OCI-LY1 (cell line): Measurements from ENCODE around the gene DKK3.

ENCODE experiments used
- H2AFZ ChIP-seq: fragments of 200-600 bp; sonication (generic), shearing (Covaris generic); 2 replicates; pipeline ENCODE4 v1.6.0; 2014; ENCODE audit warnings: antibody characterized with exemption, mild to moderate bottlenecking, low read length
- H3F3A ChIP-seq: fragments of 200-600 bp; sonication (generic), shearing (Covaris generic); 2 replicates; pipeline ENCODE4 v1.6.0; 2014; ENCODE audit warnings: mild to moderate bottlenecking, antibody characterized with exemption, low read length, moderate library complexity; ENCODE audit not compliant: insufficient read depth
- H3K27ac ChIP-seq: fragments of 200-600 bp; sonication (generic); 2 replicates; pipeline ENCODE4 v1.5.1; 2014; ENCODE audit warnings: low read length, mixed run types, mild to moderate bottlenecking, low read depth; ENCODE audit not compliant: poor library complexity, severe bottlenecking
- H3K27me3 ChIP-seq: fragments of 200-600 bp; sonication (generic); 2 replicates; pipeline ENCODE4 v1.6.0; 2014; ENCODE audit warnings: antibody characterized with exemption, mild to moderate bottlenecking, low read length, moderate library complexity; ENCODE audit not compliant: insufficient read depth
- H3K36me3 ChIP-seq: fragments of 200-600 bp; sonication (generic); 2 replicates; pipeline ENCODE4 v1.6.1; 2014; ENCODE audit warnings: mild to moderate bottlenecking, antibody characterized with exemption, low read length, moderate library complexity, mixed read lengths; ENCODE audit not compliant: insufficient read depth
- H3K4me1 ChIP-seq: fragments of 200-600 bp; sonication (generic); 2 replicates; pipeline ENCODE4 v1.5.1; 2014; ENCODE audit warnings: mild to moderate bottlenecking, low read length, moderate library complexity; ENCODE audit not compliant: insufficient read depth, severe bottlenecking
- H3K4me2 ChIP-seq: fragments of 200-600 bp; sonication (generic), shearing (Covaris generic); 2 replicates; pipeline ENCODE4 v1.6.1; 2014; ENCODE audit warnings: low read length
- H3K4me3 ChIP-seq: fragments of 200-600 bp; sonication (generic); 2 replicates; pipeline ENCODE4 v1.5.1; 2014; ENCODE audit warnings: low read length, low read depth, mild to moderate bottlenecking, mixed read lengths; ENCODE audit not compliant: poor library complexity, severe bottlenecking
- H3K79me2 ChIP-seq: fragments of 200-600 bp; shearing (Covaris generic); 2 replicates; pipeline ENCODE4 v1.6.1; 2016; ENCODE audit warnings: mixed run types, low read length, mixed read lengths; ENCODE audit not compliant: insufficient read depth
- H3K9ac ChIP-seq: fragments of 200-600 bp; sonication (generic), shearing (Covaris generic); 2 replicates; pipeline ENCODE4 v1.6.1; 2014; ENCODE audit warnings: mild to moderate bottlenecking, low read length, mixed read lengths
- H3K9me2 ChIP-seq: fragments of 200-600 bp; sonication (generic), shearing (Covaris generic); 2 replicates; pipeline ENCODE4 v1.6.1; 2014; ENCODE audit warnings: low read depth, mild to moderate bottlenecking, low read length, mixed read lengths
- H3K9me3 ChIP-seq: fragments of 200-600 bp; shearing (Covaris generic); 2 replicates; pipeline ENCODE4 v1.6.1; 2014; ENCODE audit warnings: low read length, mixed read lengths
- H4K20me1 ChIP-seq: fragments of 200-600 bp; sonication (generic), shearing (Covaris generic); 2 replicates; pipeline ENCODE4 v1.6.0; 2016; ENCODE audit warnings: mild to moderate bottlenecking, low read length; ENCODE audit not compliant: insufficient read depth
- CTCF ChIP-seq: fragments of 200-600 bp; sonication (generic), shearing (Covaris generic); IDR thresholded peaks from 2 replicates; pipeline ENCODE4 v1.5.1; 2017; ENCODE audit warnings: mild to moderate bottlenecking, antibody characterized with exemption, low read length, moderate library complexity, mixed read lengths
- EZH2 ChIP-seq: fragments of 200-600 bp; sonication (generic), shearing (Covaris generic); IDR thresholded peaks from 2 replicates; pipeline ENCODE4 v1.8.0; 2017; ENCODE audit warnings: borderline replicate concordance, mixed run types, mild to moderate bottlenecking, antibody characterized with exemption, low read length, moderate library complexity, mixed read lengths

DKK3 gene

GRCh38 chr11:11966354-11966741 is 42.1 kb downstream of the DKK3 start:
- Histone ChIP-seq H3K79me2 (no peaks in the 10 kb centered on the region), H2AFZ (no peak overlapping the region), H3K27ac (no peak overlapping the region), H3K4me2 (no peak overlapping the region), H4K20me1 (no peaks in the 10 kb centered on the region), H3F3A (no peaks in the 10 kb centered on the region), H3K4me3 (no peak overlapping the region), H3K9me3 (no peaks in the 10 kb centered on the region), H3K9ac (no peak overlapping the region), H3K4me1 (no peaks in the 10 kb centered on the region), H3K27me3 (0 out of 2 replicates have a peak, but pooled peaks cover 8% of the 10 kb centered on the region), H3K9me2 (no peaks in the 10 kb centered on the region), H3K36me3 (no peaks in the 10 kb centered on the region)
- TF ChIP-seq CTCF, result no peak
- no peak for TF ChIP-seq EZH2

- no peaks in the 10 kb centered on the region for H3K9me3 ChIP-seq
- H4K20me1 ChIP-seq, result no peaks in the 10 kb centered on the region
- H3K36me3 ChIP-seq, result no peaks in the 10 kb centered on the region
- H3K79me2 ChIP-seq, result no peaks in the 10 kb centered on the region
- H3K9me2 ChIP-seq, result no peaks in the 10 kb centered on the region
- H3F3A ChIP-seq, result no peaks in the 10 kb centered on the region
- H3K4me2 ChIP-seq, result no peak overlapping the region
- H3K4me1 ChIP-seq, result no peaks in the 10 kb centered on the region
- TF ChIP-seq CTCF (no peak), EZH2 (no peak)
- 0 out of 2 replicates have a peak, but pooled peaks cover 8% of the 10 kb centered on the region for H3K27me3 ChIP-seq
- no peak overlapping the region for H3K27ac ChIP-seq
- H3K4me3 ChIP-seq, result no peak overlapping the region
- no peak overlapping the region for H3K9ac ChIP-seq
- H2AFZ ChIP-seq, result no peak overlapping the region
Measured at GRCh38 chr11:11965656-11966353, 42.6 kb downstream of the DKK3 start.

GRCh38 chr11:11965192-11965591 is 43.2 kb downstream of the DKK3 start:
- TF ChIP-seq CTCF (no peak), EZH2 (no peak)
- Histone ChIP-seq H3K4me3 (no peak overlapping the region), H2AFZ (no peak overlapping the region), H3K9me3 (no peaks in the 10 kb centered on the region), H4K20me1 (no peaks in the 10 kb centered on the region), H3K9me2 (no peaks in the 10 kb centered on the region), H3K79me2 (no peaks in the 10 kb centered on the region), H3K27me3 (0 out of 2 replicates have a peak, but pooled peaks cover 4% of the 10 kb centered on the region), H3F3A (no peaks in the 10 kb centered on the region), H3K9ac (no peak overlapping the region), H3K36me3 (no peaks in the 10 kb centered on the region), H3K27ac (no peak overlapping the region), H3K4me2 (no peak overlapping the region), H3K4me1 (no peaks in the 10 kb centered on the region)
